Liver (tissue), 3 donors: Measurements from ENCODE around the gene TAAR2.

Source experiments
- EGR1 ChIP-seq, 2 donors: IDR thresholded peaks; 2 replicates each; pipeline ENCODE4 v1.6.1; 2016 to 2018; ENCODE audit warnings: antibody characterized with exemption in 2 of 2, low read depth in 2 of 2
- FOXA1 ChIP-seq: IDR thresholded peaks from 2 replicates; pipeline ENCODE4 v1.6.1; 2016; ENCODE audit warnings: antibody characterized with exemption
- GABPA ChIP-seq, 2 donors: IDR thresholded peaks in 1 of 2; conservative IDR thresholded peaks in 1 of 2; 2 replicates each; pipeline ENCODE4 v1.6.1; 2016; ENCODE audit warnings: antibody characterized with exemption in 2 of 2, mild to moderate bottlenecking in 1 of 2, moderate library complexity in 1 of 2
- JUND ChIP-seq, 2 donors: IDR thresholded peaks; 2 replicates each; pipeline ENCODE4 v1.6.1; 2016; ENCODE audit warnings: antibody characterized with exemption in 2 of 2
- RAD21 ChIP-seq, 2 donors: IDR thresholded peaks; 2 replicates each; pipeline ENCODE4 v1.6.1; 2016; ENCODE audit warnings: antibody characterized with exemption in 2 of 2, mild to moderate bottlenecking in 2 of 2
- RXRA ChIP-seq, 2 donors: IDR thresholded peaks; 2 replicates each; pipeline ENCODE4 v1.6.1; 2017 to 2018; ENCODE audit warnings: antibody characterized with exemption in 2 of 2, mild to moderate bottlenecking in 1 of 2
- SP1 ChIP-seq: IDR thresholded peaks from 2 replicates; pipeline ENCODE4 v1.6.1; 2018; ENCODE audit warnings: antibody characterized with exemption, mild to moderate bottlenecking
- TAF1 ChIP-seq: conservative IDR thresholded peaks from 2 replicates; pipeline ENCODE4 v1.6.1; 2016; ENCODE audit warnings: antibody characterized with exemption, mild to moderate bottlenecking
- YY1 ChIP-seq: IDR thresholded peaks from 2 replicates; pipeline ENCODE4 v1.6.1; 2016; ENCODE audit warnings: antibody characterized with exemption, mild to moderate bottlenecking
- TF ChIP-seq, protein P1 (sequence below): fragments of 150-350 bp; IDR thresholded peaks from 2 replicates; pipeline ENCODE4 v1.5.1; 2017; ENCODE audit warnings: improper control_type of control experiment, low read depth, low read length; ENCODE audit not compliant: missing input control
- TF ChIP-seq, protein P2 (sequence below): IDR thresholded peaks from 2 replicates; pipeline ENCODE4 v1.6.1; 2016; ENCODE audit warnings: antibody characterized with exemption
- TF ChIP-seq, protein P3 (sequence below): IDR thresholded peaks from 2 replicates; pipeline ENCODE4 v1.6.1; 2016; ENCODE audit warnings: antibody characterized with exemption
- donor health status: healthy.
- donor health status: healthy.

DNA sequence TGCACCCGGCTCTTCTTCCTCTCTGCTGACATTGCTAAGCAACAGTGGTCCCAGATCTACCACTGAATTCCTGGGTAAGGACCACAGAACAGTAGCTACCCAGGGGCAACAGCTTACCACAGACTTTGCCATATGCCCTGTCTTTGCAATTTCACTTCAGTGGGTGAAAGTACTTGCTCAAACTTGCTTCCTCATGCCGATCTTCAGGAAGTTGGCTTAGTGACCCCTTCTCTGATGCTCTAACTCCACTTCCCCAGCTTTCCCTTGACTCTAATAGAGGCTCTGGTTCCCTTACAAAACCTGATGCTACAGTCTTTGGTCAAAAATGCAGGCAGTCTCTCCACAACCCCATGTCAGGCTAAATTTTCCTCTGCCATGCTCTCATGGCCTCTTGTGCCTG, 31.2 kb downstream of the TAAR2 start:
- TF ChIP-seq, protein P1, sequence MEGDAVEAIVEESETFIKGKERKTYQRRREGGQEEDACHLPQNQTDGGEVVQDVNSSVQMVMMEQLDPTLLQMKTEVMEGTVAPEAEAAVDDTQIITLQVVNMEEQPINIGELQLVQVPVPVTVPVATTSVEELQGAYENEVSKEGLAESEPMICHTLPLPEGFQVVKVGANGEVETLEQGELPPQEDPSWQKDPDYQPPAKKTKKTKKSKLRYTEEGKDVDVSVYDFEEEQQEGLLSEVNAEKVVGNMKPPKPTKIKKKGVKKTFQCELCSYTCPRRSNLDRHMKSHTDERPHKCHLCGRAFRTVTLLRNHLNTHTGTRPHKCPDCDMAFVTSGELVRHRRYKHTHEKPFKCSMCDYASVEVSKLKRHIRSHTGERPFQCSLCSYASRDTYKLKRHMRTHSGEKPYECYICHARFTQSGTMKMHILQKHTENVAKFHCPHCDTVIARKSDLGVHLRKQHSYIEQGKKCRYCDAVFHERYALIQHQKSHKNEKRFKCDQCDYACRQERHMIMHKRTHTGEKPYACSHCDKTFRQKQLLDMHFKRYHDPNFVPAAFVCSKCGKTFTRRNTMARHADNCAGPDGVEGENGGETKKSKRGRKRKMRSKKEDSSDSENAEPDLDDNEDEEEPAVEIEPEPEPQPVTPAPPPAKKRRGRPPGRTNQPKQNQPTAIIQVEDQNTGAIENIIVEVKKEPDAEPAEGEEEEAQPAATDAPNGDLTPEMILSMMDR = no peak
- TF ChIP-seq, protein P2, sequence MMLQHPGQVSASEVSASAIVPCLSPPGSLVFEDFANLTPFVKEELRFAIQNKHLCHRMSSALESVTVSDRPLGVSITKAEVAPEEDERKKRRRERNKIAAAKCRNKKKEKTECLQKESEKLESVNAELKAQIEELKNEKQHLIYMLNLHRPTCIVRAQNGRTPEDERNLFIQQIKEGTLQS = no peak
- TF ChIP-seq TAF1 (no peak), RXRA (IDR thresholded peaks at IDR 0.05) (no peak), GABPA (IDR thresholded peaks at IDR 0.05 in 1 of 2, conservative IDR thresholded peaks at IDR 0.05 in 1 of 2) (no peak), YY1 (no peak), JUND (IDR thresholded peaks at IDR 0.05) (no peak), RAD21 (IDR thresholded peaks at IDR 0.05) (no peak), SP1 (no peak), EGR1 (IDR thresholded peaks at IDR 0.05; ENCODE audit: low read depth in 2 of 2) (no peak), FOXA1 (no peak)
- TF ChIP-seq, protein P3, sequence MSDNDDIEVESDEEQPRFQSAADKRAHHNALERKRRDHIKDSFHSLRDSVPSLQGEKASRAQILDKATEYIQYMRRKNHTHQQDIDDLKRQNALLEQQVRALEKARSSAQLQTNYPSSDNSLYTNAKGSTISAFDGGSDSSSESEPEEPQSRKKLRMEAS = no peak
